ENCODE results near the gene TRNAU1AP. TPM values are rescaled to one million over a fixed set of nuclear protein-coding genes. Genes with fewer than 3 reads are reported as not detected.
"Not testable (repeated sequence)": the region's sequence is repeated elsewhere in the genome, so short reads cannot be mapped to it uniquely, and the experiment has no call there.

Gene TRNAU1AP
- total RNA-seq, 1 donor from 2014 or later = 38.6 TPM

DNA sequence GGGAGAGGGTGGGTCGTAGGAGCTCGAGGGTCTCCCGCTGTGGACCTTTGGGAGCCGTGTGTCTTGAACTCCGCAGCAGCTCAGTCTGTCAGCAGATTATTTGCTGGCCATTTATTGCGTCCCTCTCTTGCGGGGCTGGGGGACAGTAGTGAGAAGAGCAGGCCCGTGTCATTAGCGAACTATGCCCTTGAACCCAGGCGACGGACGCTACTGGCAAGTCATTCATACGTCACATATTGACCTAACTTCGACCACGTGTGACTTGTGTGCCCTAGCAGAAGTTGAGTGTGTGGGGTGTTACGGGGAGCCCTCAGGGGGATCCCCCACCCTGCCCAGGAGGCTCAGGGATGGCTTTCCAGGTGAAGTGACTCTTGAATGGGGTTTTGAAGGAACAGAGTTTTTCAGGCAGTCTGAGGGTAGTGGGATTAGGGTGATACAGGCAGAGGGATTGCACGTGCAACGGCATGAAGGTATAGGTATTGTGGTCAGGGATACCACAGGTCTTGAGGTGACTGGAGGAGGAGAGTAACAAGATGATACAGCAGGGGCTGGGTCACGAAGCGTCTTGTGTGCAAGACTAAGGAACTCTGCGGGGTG is 34.0 kb upstream of the TRNAU1AP start:
- peaks cover 27% of the 10 kb centered on the region for H3K4me1 Mint-ChIP-seq (ENCODE audit: low read depth)
- peak overlapping the region; percentile 96 for H3K27ac Mint-ChIP-seq
- H3K4me3 Mint-ChIP-seq (ENCODE audit: low read depth) = peak overlapping the region; percentile 90
- no peaks in the 10 kb centered on the region for H3K9me3 Mint-ChIP-seq (ENCODE audit: low read depth)
- TF ChIP-seq, protein P1, sequence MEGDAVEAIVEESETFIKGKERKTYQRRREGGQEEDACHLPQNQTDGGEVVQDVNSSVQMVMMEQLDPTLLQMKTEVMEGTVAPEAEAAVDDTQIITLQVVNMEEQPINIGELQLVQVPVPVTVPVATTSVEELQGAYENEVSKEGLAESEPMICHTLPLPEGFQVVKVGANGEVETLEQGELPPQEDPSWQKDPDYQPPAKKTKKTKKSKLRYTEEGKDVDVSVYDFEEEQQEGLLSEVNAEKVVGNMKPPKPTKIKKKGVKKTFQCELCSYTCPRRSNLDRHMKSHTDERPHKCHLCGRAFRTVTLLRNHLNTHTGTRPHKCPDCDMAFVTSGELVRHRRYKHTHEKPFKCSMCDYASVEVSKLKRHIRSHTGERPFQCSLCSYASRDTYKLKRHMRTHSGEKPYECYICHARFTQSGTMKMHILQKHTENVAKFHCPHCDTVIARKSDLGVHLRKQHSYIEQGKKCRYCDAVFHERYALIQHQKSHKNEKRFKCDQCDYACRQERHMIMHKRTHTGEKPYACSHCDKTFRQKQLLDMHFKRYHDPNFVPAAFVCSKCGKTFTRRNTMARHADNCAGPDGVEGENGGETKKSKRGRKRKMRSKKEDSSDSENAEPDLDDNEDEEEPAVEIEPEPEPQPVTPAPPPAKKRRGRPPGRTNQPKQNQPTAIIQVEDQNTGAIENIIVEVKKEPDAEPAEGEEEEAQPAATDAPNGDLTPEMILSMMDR (IDR thresholded peaks at IDR 0.05; ENCODE audit: unreplicated experiment) = no peak
- DNase-seq (ENCODE audit: low spot score, unreplicated experiment) = no peak
- H3K27me3 Mint-ChIP-seq = no peaks in the 10 kb centered on the region
- H3K36me3 Mint-ChIP-seq (ENCODE audit: insufficient read depth) = peaks cover 12% of the 10 kb centered on the region

DNA sequence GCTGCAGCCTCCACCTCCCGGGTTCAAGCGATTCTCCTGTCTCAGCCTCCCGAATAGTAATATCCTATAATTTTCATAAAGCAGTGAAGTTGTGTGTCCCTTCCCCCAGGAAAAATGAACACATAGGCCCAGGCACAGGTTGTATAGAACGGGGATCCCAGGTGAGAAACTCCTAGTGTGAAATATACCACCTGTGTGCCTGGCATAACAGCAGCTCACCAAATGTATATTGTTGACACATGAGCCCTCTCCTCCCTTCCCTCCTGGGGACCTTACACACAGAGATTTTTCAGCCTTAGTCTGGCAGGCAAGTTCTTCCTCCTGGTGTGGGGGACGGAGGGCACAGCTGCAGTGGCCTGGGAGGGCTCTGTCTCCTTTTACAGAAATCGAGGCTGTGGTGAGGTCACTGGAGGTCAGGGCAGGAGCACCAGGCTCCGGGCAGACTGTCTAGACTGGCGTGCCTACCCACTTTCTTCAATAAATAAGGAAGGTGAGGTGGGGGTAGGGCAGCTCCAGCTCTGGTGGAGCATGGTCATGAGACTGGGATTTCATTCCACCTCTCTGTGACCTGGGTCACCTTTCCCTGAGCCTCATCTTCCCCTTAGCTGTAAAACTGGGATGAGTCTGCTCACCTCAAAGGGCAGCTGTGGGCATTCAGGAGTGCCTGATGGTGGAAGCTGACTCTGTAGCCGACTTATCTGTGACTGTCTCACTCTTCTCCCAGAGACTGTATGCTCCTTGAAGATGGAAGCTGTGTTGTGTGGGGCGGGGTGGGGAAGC is 32.7 kb upstream of the TRNAU1AP start:
- Mint-ChIP-seq H3K27me3 (no peaks in the 10 kb centered on the region), H3K4me1 (ENCODE audit: low read depth) (peaks cover 39% of the 10 kb centered on the region), H3K4me3 (ENCODE audit: low read depth) (peak overlapping the region; percentile 90), H3K9me3 (ENCODE audit: low read depth) (no peaks in the 10 kb centered on the region), H3K27ac (peak overlapping the region; percentile 73), H3K36me3 (ENCODE audit: insufficient read depth) (peaks cover 12% of the 10 kb centered on the region)
- DNase-seq (ENCODE audit: low spot score, unreplicated experiment) = no peak
- TF ChIP-seq, protein P1 (IDR thresholded peaks at IDR 0.05; ENCODE audit: unreplicated experiment) = no peak

DNA sequence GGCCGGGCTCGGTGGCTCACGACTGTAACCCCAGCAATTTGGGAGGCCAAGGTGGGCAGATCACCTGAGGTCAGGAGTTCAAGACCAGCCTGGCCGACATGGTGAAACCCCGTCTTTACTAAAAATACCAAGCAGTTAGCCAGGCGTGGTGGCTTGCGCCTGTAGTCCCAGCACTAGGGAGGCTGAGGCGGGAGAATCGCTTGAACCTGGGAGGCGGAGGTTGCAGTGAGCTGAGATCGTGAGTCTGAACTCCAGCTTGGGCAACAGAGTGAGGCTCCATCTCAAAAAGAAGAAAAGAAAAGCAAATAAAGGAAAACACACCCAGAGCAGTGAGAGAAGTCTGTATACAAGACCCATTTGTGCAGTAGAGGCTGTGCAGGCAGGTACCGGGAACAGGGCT is 32.1 kb upstream of the TRNAU1AP start:
- peaks cover 12% of the 10 kb centered on the region for H3K36me3 Mint-ChIP-seq (ENCODE audit: insufficient read depth)
- peaks cover 46% of the 10 kb centered on the region for H3K4me1 Mint-ChIP-seq (ENCODE audit: low read depth)
- not testable (repeated sequence) for H3K27me3 Mint-ChIP-seq; H3K9me3 Mint-ChIP-seq (ENCODE audit: low read depth); H3K27ac Mint-ChIP-seq; H3K4me3 Mint-ChIP-seq (ENCODE audit: low read depth); DNase-seq (ENCODE audit: low spot score, unreplicated experiment)

DNA sequence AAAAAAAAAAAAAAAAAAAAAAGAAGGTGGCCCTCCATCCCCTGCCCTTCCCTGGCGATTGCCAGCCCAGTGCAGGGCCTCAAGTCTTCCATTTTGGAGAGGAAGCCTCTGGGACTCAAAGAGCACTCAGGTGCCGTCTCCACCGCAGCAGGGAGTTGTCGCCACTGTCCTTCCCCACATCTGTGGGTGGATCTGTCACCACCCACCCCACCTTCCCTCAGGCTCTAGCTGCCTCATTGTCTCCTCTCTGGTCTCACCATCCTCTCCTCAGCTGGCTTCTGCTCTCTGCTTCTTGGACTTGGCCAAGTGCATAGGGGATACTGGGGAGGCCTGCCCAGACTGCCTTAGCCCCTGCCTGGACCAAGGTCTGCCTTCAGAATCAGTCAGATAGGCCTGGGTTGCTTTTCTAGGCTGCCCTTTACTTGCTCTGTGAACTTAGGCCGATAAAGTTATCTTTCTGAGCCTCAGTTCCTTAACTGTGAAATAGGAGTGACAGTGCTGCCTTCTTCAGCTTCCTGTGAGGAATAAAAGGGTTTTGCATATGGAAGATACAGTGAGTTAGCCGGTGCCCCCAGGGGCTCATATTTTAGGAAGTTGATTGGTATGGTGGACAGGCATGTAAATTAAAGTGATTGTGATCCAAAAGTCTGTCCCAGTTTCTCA is 31.3 kb upstream of the TRNAU1AP start:
- TF ChIP-seq, protein P1 (IDR thresholded peaks at IDR 0.05; ENCODE audit: unreplicated experiment) = no peak
- Mint-ChIP-seq H3K9me3 (ENCODE audit: low read depth) (no peaks in the 10 kb centered on the region), H3K36me3 (ENCODE audit: insufficient read depth) (peaks cover 12% of the 10 kb centered on the region), H3K4me1 (ENCODE audit: low read depth) (peaks cover 51% of the 10 kb centered on the region), H3K4me3 (ENCODE audit: low read depth) (no peak overlapping the region), H3K27ac (peak overlapping the region; percentile 51), H3K27me3 (no peaks in the 10 kb centered on the region)
- no peak for DNase-seq (ENCODE audit: low spot score, unreplicated experiment)

DNA sequence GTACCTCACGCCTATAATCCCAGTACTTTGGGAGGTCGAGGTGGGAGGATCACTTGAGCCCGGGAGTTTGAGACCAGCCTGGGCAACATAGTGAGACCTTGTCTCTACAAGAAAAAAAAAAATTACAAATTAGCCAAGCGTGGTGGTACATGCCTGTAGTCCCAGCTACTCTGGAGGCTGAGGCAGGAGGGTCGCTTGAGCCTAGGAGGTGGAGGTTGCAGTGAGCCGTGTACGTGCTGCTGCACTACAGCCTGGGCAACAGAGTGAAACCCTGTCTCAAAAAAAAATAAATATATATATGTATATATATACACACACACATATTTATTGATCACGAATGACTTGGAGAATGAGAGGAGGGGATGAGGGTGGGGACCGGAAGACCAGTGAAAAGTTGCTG is 30.3 kb upstream of the TRNAU1AP start:
- Mint-ChIP-seq H3K36me3 (ENCODE audit: insufficient read depth) (peaks cover 12% of the 10 kb centered on the region), H3K4me1 (ENCODE audit: low read depth) (peaks cover 51% of the 10 kb centered on the region)
- H3K4me3 Mint-ChIP-seq (ENCODE audit: low read depth); DNase-seq (ENCODE audit: low spot score, unreplicated experiment); H3K27ac Mint-ChIP-seq; H3K9me3 Mint-ChIP-seq (ENCODE audit: low read depth); H3K27me3 Mint-ChIP-seq: not testable (repeated sequence)

DNA sequence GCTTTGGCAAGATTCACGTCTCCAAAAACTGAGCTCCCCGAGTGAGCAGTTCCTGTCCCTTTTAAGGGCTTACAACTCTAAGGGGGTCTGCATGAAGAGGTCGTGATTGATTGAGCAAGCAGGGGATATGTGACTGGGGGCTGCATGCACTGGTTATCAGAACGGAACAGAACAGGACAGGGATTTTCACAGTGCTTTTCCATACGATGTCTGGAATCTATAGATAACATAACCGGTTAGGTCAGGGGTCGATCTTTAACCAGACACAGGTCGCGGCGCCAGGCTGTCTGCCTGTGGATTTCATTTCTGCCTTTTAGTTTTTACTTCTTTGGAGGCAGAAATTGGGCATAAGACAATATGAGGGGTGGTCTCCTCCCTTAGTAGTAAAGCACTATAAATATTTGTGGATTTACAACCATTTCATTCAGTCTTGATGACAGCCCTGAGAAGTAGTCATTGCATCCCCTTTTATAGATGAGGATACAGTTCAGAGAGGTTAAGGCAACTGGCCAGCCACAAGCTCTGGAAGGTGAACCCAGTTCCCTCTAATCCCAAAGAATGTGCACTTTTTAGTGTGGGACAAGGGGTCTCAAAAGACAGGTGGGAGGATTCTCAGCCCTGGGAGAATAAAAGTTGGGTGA is 27.8 kb upstream of the TRNAU1AP start:
- H3K4me3 Mint-ChIP-seq (ENCODE audit: low read depth) = peak overlapping the region; percentile 44
- H3K4me1 Mint-ChIP-seq (ENCODE audit: low read depth) = peaks cover 38% of the 10 kb centered on the region
- peaks cover 12% of the 10 kb centered on the region for H3K36me3 Mint-ChIP-seq (ENCODE audit: insufficient read depth)
- not testable (repeated sequence) for H3K27me3 Mint-ChIP-seq; H3K9me3 Mint-ChIP-seq (ENCODE audit: low read depth); DNase-seq (ENCODE audit: low spot score, unreplicated experiment)
- peak overlapping the region; percentile 92 for H3K27ac Mint-ChIP-seq

Measured in progenitor cell of endocrine pancreas (in vitro differentiated cells).